ENCODE measurements around the gene NLK. TPM values are rescaled to one million over a fixed set of nuclear protein-coding genes. Genes with fewer than 3 reads are reported as not detected.
A peak's percentile ranks its signal among the peaks of the same experiment; 100 is the strongest.

The NLK gene
- total RNA-seq, 6 donors from 2014 or later: 16.1 to 34.5 (median 19.9) TPM

- DNase-seq: no peak
- Histone ChIP-seq H3K27ac (no peak overlapping the region), H3K4me1 (peaks cover 8 to 17% (median 11%) of the 10 kb centered on the region in 4 donors), H3K9me3 (no peaks in the 10 kb centered on the region), H3K36me3 (no peaks in the 10 kb centered on the region), H3K27me3 (peaks cover 0 to 9% (median 0%) of the 10 kb centered on the region in 4 donors), H3K4me3 (no peak overlapping the region)
- TF ChIP-seq POLR2A (IDR thresholded peaks at IDR 0.05) (no peak), CTCF (IDR thresholded peaks at IDR 0.05) (no peak), POLR2AphosphoS5 (IDR thresholded peaks at IDR 0.05) (no peak), EP300 (IDR thresholded peaks at IDR 0.05) (no peak)
- WGBS, 2 donors: 86 to 91% methylated on average over 1 of the region's 1 CpG
- ATAC-seq (ENCODE audit: low FRiP score in 2 of 2): no peak
Observed at GRCh38 chr17:28225867-28226266, 183.4 kb downstream of the NLK start.

- 79 to 87% methylated on average over 14 to 26 of the region's 28 CpGs for WGBS, 2 donors
- ATAC-seq (ENCODE audit: low FRiP score in 2 of 2) (peak in 1 of 2 donors; percentile 21), DNase-seq (no peak)
- Histone ChIP-seq H3K27ac (no peak overlapping the region), H3K36me3 (no peaks in the 10 kb centered on the region), H3K27me3 (peaks cover 0 to 9% (median 0%) of the 10 kb centered on the region in 4 donors), H3K9me3 (no peaks in the 10 kb centered on the region), H3K4me1 (peaks cover 8 to 17% (median 11%) of the 10 kb centered on the region in 4 donors), H3K4me3 (peak overlapping the region in 3 of 4 donors; percentile 40 to 48 (median 45))
- TF ChIP-seq POLR2AphosphoS5 (IDR thresholded peaks at IDR 0.05): no peak
- no peak for TF ChIP-seq CTCF (IDR thresholded peaks at IDR 0.05)
- no peak for TF ChIP-seq POLR2A (IDR thresholded peaks at IDR 0.05)
- no peak for TF ChIP-seq EP300 (IDR thresholded peaks at IDR 0.05)
Observed at GRCh38 chr17:28226563-28227315, 184.3 kb downstream of the NLK start.

- H3K27ac ChIP-seq: peak overlapping the region in 3 of 4 donors; percentile 0 to 32 (median 3)
- H3K4me1 ChIP-seq: peaks cover 8 to 17% (median 11%) of the 10 kb centered on the region in 4 donors
- H3K9me3 ChIP-seq: no peaks in the 10 kb centered on the region
- ATAC-seq (ENCODE audit: low FRiP score in 2 of 2) (peak; percentile 85 to 92), DNase-seq (peak; percentile 86 to 92)
- no peaks in the 10 kb centered on the region for H3K36me3 ChIP-seq
- TF ChIP-seq POLR2AphosphoS5 (IDR thresholded peaks at IDR 0.05) (no peak), POLR2A (IDR thresholded peaks at IDR 0.05) (peak in 2 of 4 donors; percentile 21 to 65), EP300 (IDR thresholded peaks at IDR 0.05) (no peak), CTCF (IDR thresholded peaks at IDR 0.05) (peak in 2 of 6 experiments; percentile 5 to 31)
- WGBS, 2 donors: 1% methylated on average over 12 to 20 of the region's 66 CpGs
- H3K27me3 ChIP-seq: peaks cover 0 to 9% (median 0%) of the 10 kb centered on the region in 4 donors
- H3K4me3 ChIP-seq: peak overlapping the region in 3 of 4 donors; percentile 40 to 48 (median 45)
Observed at GRCh38 chr17:28227316-28228108, 185.0 kb downstream of the NLK start.

GRCh38 chr17:28228109-28228840 lies 185.8 kb downstream of the NLK start:
- H3K9me3 ChIP-seq: no peaks in the 10 kb centered on the region
- ATAC-seq (ENCODE audit: low FRiP score in 2 of 2) (peak; percentile 32 to 41), DNase-seq (peak in 1 of 2 donors; percentile 48)
- H3K27me3 ChIP-seq: peaks cover 0 to 9% (median 0%) of the 10 kb centered on the region in 4 donors
- peak overlapping the region in 3 of 4 donors; percentile 40 to 48 (median 45) for H3K4me3 ChIP-seq
- H3K27ac ChIP-seq: peak overlapping the region in 2 of 4 donors; percentile 0 to 32
- 19 to 25% methylated on average over 13 to 22 of the region's 22 CpGs for WGBS, 2 donors
- peaks cover 8 to 17% (median 11%) of the 10 kb centered on the region in 4 donors for H3K4me1 ChIP-seq
- TF ChIP-seq EP300 (IDR thresholded peaks at IDR 0.05) (no peak), POLR2AphosphoS5 (IDR thresholded peaks at IDR 0.05) (no peak), POLR2A (IDR thresholded peaks at IDR 0.05) (no peak), CTCF (IDR thresholded peaks at IDR 0.05) (no peak)
- H3K36me3 ChIP-seq: no peaks in the 10 kb centered on the region

Data from upper lobe of left lung (tissue), 6 donors.